Skeletal muscle tissue (tissue), 4 donors: Measurements from ENCODE around the gene CDK6. TPM values are rescaled to one million over a fixed set of nuclear protein-coding genes. Genes with fewer than 3 reads are reported as not detected.

Experiments
- H3K27ac ChIP-seq: one replicate; pipeline ENCODE4 v1.7.0; 2013; ENCODE audit warnings: mild to moderate bottlenecking, low read depth, low read length, inconsistent platforms
- H3K27me3 ChIP-seq, 3 donors: one replicate each; pipeline ENCODE4 v1.7.0; 2013; ENCODE audit warnings: low read length in 3 of 3; ENCODE audit not compliant: control insufficient read depth in 3 of 3, insufficient read depth in 3 of 3
- H3K36me3 ChIP-seq, 3 donors: one replicate each; pipeline ENCODE4 v1.7.0; 2013; ENCODE audit warnings: low read length in 3 of 3; ENCODE audit not compliant: control insufficient read depth in 3 of 3, insufficient read depth in 3 of 3
- H3K4me1 ChIP-seq, 3 donors: one replicate each; pipeline ENCODE4 v1.7.0; 2013; ENCODE audit warnings: low read length in 3 of 3, mild to moderate bottlenecking in 3 of 3; ENCODE audit not compliant: control insufficient read depth in 3 of 3, insufficient read depth in 3 of 3
- H3K4me3 ChIP-seq, 3 donors: one replicate each; pipeline ENCODE4 v1.7.0; 2013; ENCODE audit warnings: low read length in 3 of 3
- H3K9ac ChIP-seq, 3 donors: one replicate each; pipeline ENCODE4 v1.7.0; 2013; ENCODE audit warnings: low read length in 3 of 3, mild to moderate bottlenecking in 3 of 3, moderate library complexity in 2 of 3, low read depth in 1 of 3
- H3K9me3 ChIP-seq, 3 donors: one replicate each; pipeline ENCODE4 v1.7.0; 2013; ENCODE audit warnings: low read length in 3 of 3; ENCODE audit not compliant: control insufficient read depth in 3 of 3
- total RNA-seq: library from RNA; depleted of rRNA; stranded (reverse); fragments of >200 nt; gene quantifications from one replicate; pipeline ENCODE4 v1.2.3, GENCODE V29; 2014
- donor health status: Osteomylitis.

CDK6 gene
- total RNA-seq, 1 donor from 2014 or later, result 72.5 TPM

DNA sequence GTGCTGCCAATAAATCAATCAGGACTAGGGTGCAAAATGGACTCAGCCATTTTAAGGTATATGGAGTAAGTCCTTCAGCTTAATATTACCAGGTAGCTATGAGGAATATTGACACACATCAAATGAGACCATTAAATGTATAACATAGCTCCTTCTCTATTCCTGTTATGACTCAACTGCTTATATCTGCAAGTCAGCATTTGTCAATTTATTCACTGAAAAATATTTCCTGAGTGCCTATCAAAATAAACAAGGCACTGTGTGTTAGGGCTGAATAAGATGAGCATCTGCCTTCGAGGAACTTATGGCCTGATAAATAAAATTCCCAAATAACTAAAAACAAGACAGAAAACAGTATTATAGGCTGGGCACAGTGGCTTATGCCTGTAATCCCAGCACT, 113.8 kb downstream of the CDK6 start:
- H3K4me3 ChIP-seq, result no peak overlapping the region
- H3K27ac ChIP-seq, result no peak overlapping the region
- no peaks in the 10 kb centered on the region for H3K27me3 ChIP-seq
- no peaks in the 10 kb centered on the region for H3K9me3 ChIP-seq
- peaks cover 0 to 2% (median 2%) of the 10 kb centered on the region in 3 donors for H3K36me3 ChIP-seq
- peaks cover 2 to 12% (median 7%) of the 10 kb centered on the region in 3 donors for H3K4me1 ChIP-seq
- no peak overlapping the region for H3K9ac ChIP-seq

GRCh38 chr7:92720604-92721350, 115.6 kb downstream of the CDK6 start:
- H3K4me3 ChIP-seq, result no peak overlapping the region
- H3K4me1 ChIP-seq, result peaks cover 2 to 12% (median 7%) of the 10 kb centered on the region in 3 donors
- no peaks in the 10 kb centered on the region for H3K9me3 ChIP-seq
- peaks cover 0 to 2% (median 2%) of the 10 kb centered on the region in 3 donors for H3K36me3 ChIP-seq
- H3K9ac ChIP-seq, result no peak overlapping the region
- H3K27me3 ChIP-seq, result no peaks in the 10 kb centered on the region
- no peak overlapping the region for H3K27ac ChIP-seq

GRCh38 chr7:92717993-92718716, 118.2 kb downstream of the CDK6 start:
- Histone ChIP-seq H3K27me3 (no peaks in the 10 kb centered on the region), H3K9ac (peak overlapping the region; percentile 42 to 75 (median 63)), H3K4me3 (peak overlapping the region; percentile 64 to 85 (median 68)), H3K36me3 (peaks cover 0 to 2% (median 0%) of the 10 kb centered on the region in 3 donors), H3K27ac (peak overlapping the region; percentile 70), H3K9me3 (no peaks in the 10 kb centered on the region), H3K4me1 (peaks cover 0 to 7% (median 6%) of the 10 kb centered on the region in 3 donors)

GRCh38 chr7:92717623-92717992, 118.8 kb downstream of the CDK6 start:
- Histone ChIP-seq H3K27ac (peak overlapping the region; percentile 70), H3K36me3 (peaks cover 0 to 2% (median 0%) of the 10 kb centered on the region in 3 donors), H3K4me3 (peak overlapping the region; percentile 64 to 85 (median 68)), H3K9me3 (no peaks in the 10 kb centered on the region), H3K27me3 (no peaks in the 10 kb centered on the region), H3K4me1 (peaks cover 0 to 7% (median 4%) of the 10 kb centered on the region in 3 donors), H3K9ac (peak overlapping the region; percentile 42 to 75 (median 63))

- no peaks in the 10 kb centered on the region for H3K27me3 ChIP-seq
- no peak overlapping the region for H3K27ac ChIP-seq
- H3K4me3 ChIP-seq, result peak overlapping the region in 2 of 3 donors; percentile 68 to 85
- H3K4me1 ChIP-seq, result peaks cover 0 to 7% (median 4%) of the 10 kb centered on the region in 3 donors
- H3K9ac ChIP-seq, result no peak overlapping the region
- peaks cover 0 to 2% (median 0%) of the 10 kb centered on the region in 3 donors for H3K36me3 ChIP-seq
- H3K9me3 ChIP-seq, result no peaks in the 10 kb centered on the region
Observed at GRCh38 chr7:92716825-92717580, 119.4 kb downstream of the CDK6 start.

DNA sequence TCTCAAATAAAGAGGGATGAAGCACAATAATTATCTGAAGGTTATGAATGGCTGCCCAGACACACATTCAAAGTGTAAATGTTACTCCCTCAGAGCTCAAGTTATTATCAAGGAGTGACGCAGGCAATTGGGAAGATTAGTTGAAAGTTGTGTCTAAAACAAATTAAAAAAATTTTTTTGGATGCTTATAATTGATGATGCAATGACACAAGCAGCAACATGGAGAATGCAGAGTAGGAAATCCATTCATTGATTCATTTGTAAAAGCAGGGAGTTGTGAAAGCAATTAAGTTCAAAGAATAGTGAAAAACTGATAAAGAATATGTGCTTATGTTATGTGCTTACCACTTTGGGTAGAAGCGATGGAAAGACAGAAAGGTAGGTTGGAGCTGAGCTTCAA, 120.4 kb downstream of the CDK6 start:
- H3K27me3 ChIP-seq, result no peaks in the 10 kb centered on the region
- H3K9ac ChIP-seq, result no peak overlapping the region
- H3K36me3 ChIP-seq, result no peaks in the 10 kb centered on the region
- H3K9me3 ChIP-seq, result no peaks in the 10 kb centered on the region
- H3K4me1 ChIP-seq, result peaks cover 0 to 7% (median 4%) of the 10 kb centered on the region in 3 donors
- H3K4me3 ChIP-seq, result no peak overlapping the region
- H3K27ac ChIP-seq, result no peak overlapping the region

- Histone ChIP-seq H3K27ac (no peak overlapping the region), H3K4me1 (peaks cover 0 to 7% (median 4%) of the 10 kb centered on the region in 3 donors)
Observed at GRCh38 chr7:92714767-92715166, 121.6 kb downstream of the CDK6 start.

GRCh38 chr7:92714280-92714679, 122.1 kb downstream of the CDK6 start:
- Histone ChIP-seq H3K27ac (no peak overlapping the region), H3K27me3 (no peaks in the 10 kb centered on the region), H3K36me3 (no peaks in the 10 kb centered on the region), H3K4me3 (no peak overlapping the region), H3K4me1 (peaks cover 0 to 7% (median 4%) of the 10 kb centered on the region in 3 donors), H3K9ac (no peak overlapping the region), H3K9me3 (no peaks in the 10 kb centered on the region)

More at GRCh38 chr7:92714767-92715166, 121.6 kb downstream of the CDK6 start:
- Histone ChIP-seq H3K4me3 (no peak overlapping the region), H3K9ac (no peak overlapping the region), H3K9me3 (no peaks in the 10 kb centered on the region), H3K27me3 (no peaks in the 10 kb centered on the region), H3K36me3 (no peaks in the 10 kb centered on the region)

DNA sequence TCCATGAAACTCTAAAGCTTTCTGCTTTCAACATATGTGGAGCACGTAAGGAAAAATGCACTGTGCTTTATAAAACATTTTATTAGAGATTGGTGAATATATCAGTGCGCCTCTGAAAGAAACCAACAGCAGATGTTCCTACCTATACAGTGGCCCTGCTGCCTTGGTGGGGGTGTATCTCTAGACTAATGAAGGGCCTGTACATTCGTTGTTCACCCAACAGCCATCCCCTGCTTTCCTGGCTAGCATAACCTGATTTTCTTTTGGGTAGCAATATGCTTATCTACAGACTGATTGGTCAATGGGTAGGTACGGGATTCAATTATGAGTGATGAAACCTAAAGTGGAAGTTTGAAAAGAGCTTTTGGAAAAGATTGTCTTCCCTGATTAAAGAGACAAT, 126.5 kb downstream of the CDK6 start:
- no peaks in the 10 kb centered on the region for H3K4me1 ChIP-seq
- no peaks in the 10 kb centered on the region for H3K9me3 ChIP-seq
- H3K9ac ChIP-seq, result no peak overlapping the region
- no peak overlapping the region for H3K4me3 ChIP-seq
- H3K36me3 ChIP-seq, result no peaks in the 10 kb centered on the region
- H3K27me3 ChIP-seq, result no peaks in the 10 kb centered on the region
- H3K27ac ChIP-seq, result no peak overlapping the region
